Mononuclear cell (primary cell): ENCODE data around the gene GSK3A. TPM values are rescaled to one million over a fixed set of nuclear protein-coding genes. Genes with fewer than 3 reads are reported as not detected.
"Not testable (repeated sequence)": the region's sequence is repeated elsewhere in the genome, so short reads cannot be mapped to it uniquely, and the experiment has no call there.

Source experiments
- H3K27me3 ChIP-seq: 2 replicates; pipeline ENCODE4 v1.6.0; 2011; ENCODE audit warnings: low read length, control low read depth; ENCODE audit not compliant: insufficient read depth
- H3K4me1 ChIP-seq: 2 replicates; pipeline ENCODE4 v1.5.1; 2011; ENCODE audit warnings: mild to moderate bottlenecking, low read length, control low read depth; ENCODE audit not compliant: insufficient read depth
- H3K4me3 ChIP-seq: 2 replicates; pipeline ENCODE4 v1.5.1; 2011; ENCODE audit warnings: mild to moderate bottlenecking, low read length, moderate library complexity
- H3K9me3 ChIP-seq: 2 replicates; pipeline ENCODE4 v1.5.1; 2011; ENCODE audit warnings: low read depth, mild to moderate bottlenecking, control low read depth, low read length
- total RNA-seq: library from RNA; depleted of rRNA; stranded (reverse); fragments of >200 nt; gene quantifications from one replicate; pipeline ENCODE4 v1.2.3, GENCODE V29; 2012

GSK3A gene
- total RNA-seq, 1 donor = 13.1 TPM

DNA sequence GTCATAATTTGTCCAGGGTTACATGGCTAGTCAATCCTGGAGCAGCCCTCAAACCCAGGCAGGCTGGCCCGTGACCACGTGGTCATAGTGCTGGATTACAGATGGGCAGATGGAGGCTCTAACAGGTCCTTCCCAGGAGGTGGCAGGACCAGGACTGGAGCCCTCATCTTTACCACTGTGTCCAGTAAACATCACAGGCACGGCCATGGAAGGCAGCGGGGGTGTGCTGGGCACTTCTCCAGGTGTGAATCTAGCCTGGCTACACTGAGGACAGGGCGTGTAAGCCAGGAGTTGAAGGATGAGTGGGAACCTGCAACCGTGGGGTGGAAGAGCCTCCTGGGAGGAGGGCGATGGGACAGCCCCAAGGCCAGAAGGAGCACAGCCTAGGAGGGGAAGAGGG is 32.7 kb upstream of the GSK3A start:
- Histone ChIP-seq H3K27me3 (no peaks in the 10 kb centered on the region), H3K9me3 (no peaks in the 10 kb centered on the region), H3K4me1 (peaks cover 54% of the 10 kb centered on the region), H3K4me3 (no peak overlapping the region)

DNA sequence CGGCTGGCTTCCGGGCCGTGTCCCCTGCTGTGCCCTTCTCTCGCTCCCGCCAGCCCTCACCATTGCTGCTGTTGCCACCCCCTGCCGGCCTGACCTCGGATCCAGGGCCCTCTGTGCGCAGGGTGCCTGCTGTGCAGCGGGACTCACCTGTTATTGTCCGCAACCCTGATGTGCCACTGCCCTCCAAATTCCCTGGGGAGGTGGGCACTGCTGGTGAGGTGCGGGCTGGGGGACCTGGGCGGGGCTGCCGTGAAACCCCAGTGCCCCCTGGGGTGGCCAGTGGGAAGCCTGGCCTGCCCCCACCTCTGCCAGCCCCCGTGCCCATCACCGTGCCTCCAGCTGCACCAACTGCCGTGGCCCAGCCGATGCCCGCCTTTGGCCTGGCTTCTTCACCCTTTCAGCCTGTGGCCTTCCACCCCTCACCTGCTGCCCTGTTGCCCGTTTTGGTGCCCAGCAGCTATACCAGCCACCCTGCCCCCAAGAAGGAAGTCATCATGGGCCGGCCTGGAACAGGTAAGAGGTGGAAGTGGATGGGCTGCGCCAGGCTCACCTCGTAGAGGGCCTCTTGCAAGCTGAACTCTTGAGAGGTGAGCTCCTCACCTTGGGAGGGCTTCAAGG is 31.8 kb upstream of the GSK3A start:
- Histone ChIP-seq H3K27me3 (no peaks in the 10 kb centered on the region), H3K4me1 (peaks cover 53% of the 10 kb centered on the region), H3K9me3 (no peaks in the 10 kb centered on the region), H3K4me3 (no peak overlapping the region)

DNA sequence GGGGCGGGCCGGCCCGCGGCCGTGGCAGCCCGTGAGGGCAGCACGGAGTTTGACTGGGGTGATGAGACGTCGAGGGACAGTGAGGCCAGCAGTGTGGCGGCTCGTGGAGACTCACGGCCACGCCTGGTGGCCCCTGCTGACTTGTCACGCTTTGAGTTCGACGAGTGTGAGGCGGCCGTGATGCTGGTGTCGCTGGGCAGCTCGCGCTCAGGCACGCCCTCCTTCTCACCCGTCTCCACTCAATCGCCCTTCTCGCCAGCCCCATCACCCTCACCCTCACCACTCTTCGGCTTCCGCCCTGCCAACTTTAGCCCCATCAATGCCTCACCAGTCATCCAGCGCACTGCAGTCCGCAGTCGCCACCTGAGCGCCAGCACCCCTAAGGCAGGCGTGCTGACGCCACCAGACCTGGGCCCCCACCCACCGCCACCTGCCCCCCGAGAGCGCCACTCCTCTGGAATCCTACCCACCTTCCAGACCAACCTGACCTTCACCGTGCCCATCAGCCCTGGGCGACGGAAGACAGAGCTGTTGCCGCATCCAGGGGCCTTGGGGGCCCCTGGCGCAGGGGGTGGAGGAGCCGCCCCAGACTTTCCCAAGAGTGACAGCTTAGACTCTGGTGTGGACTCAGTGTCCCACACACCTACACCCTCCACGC is 31.1 kb upstream of the GSK3A start:
- Histone ChIP-seq H3K4me3 (no peak overlapping the region), H3K9me3 (no peaks in the 10 kb centered on the region), H3K27me3 (no peaks in the 10 kb centered on the region), H3K4me1 (peaks cover 47% of the 10 kb centered on the region)

DNA sequence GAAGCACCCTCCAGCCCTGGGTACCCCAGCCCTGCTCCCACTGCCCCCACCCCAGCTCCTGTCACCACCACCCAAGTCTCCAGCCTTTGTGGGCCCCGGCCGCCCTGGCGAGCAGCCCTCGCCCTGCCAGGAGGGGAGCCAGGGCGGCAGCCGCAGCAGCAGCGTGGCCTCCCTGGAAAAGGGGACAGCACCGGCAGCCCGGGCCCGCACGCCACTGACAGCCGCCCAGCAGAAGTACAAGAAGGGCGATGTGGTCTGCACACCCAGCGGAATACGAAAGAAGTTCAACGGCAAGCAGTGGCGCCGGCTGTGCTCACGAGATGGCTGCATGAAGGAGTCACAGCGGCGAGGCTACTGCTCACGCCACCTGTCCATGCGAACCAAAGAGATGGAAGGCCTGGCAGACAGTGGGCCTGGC is 30.6 kb upstream of the GSK3A start:
- Histone ChIP-seq H3K4me1 (peaks cover 43% of the 10 kb centered on the region), H3K4me3 (no peak overlapping the region), H3K9me3 (no peaks in the 10 kb centered on the region), H3K27me3 (no peaks in the 10 kb centered on the region)

DNA sequence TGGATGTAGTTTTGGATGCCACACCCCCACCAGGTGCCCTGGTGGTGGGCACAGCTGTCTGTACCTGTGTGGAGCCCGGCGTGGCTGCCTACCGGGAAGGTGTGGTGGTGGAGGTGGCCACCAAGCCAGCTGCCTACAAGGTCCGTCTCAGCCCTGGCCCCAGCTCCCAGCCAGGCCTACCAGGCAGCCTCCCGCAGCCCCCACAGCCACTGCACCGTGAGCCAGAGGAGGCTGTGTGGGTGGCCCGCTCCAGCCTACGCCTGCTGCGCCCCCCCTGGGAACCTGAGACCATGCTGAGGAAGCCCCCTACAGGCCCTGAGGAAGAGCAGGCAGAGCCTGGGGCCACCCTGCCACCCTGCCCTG is 30.1 kb upstream of the GSK3A start:
- no peaks in the 10 kb centered on the region for H3K27me3 ChIP-seq
- H3K4me3 ChIP-seq = no peak overlapping the region
- H3K4me1 ChIP-seq = peaks cover 47% of the 10 kb centered on the region
- no peaks in the 10 kb centered on the region for H3K9me3 ChIP-seq

DNA sequence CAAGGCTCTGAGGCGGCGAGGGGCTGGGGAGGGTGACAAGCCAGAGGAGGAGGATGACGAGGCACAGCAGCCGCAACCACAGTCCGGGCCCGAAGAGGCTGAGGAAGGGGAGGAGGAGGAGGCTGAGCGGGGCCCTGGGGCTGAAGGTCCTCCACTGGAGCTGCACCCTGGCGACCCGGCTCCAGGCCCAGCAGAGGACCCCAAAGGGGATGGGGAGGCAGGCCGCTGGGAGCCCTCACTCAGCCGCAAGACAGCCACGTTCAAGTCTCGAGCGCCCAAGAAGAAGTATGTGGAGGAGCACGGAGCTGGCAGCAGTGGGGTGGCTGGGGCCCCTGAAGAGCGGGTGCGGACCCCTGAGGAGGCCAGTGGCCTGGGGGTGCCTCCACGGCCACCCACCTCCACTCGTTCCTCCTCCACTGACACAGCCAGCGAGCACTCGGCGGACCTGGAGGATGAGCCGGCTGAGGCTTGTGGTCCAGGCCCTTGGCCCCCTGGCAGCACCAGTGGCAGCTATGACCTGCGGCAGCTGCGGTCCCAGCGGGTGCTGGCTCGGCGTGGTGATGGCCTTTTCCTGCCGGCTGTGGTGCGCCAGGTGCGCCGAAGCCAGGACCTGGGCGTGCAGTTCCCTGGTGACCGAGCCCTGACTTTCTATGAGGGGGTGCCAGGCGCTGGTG is 29.6 kb upstream of the GSK3A start:
- peaks cover 51% of the 10 kb centered on the region for H3K4me1 ChIP-seq
- no peak overlapping the region for H3K4me3 ChIP-seq
- H3K9me3 ChIP-seq = no peaks in the 10 kb centered on the region
- H3K27me3 ChIP-seq = no peaks in the 10 kb centered on the region

DNA sequence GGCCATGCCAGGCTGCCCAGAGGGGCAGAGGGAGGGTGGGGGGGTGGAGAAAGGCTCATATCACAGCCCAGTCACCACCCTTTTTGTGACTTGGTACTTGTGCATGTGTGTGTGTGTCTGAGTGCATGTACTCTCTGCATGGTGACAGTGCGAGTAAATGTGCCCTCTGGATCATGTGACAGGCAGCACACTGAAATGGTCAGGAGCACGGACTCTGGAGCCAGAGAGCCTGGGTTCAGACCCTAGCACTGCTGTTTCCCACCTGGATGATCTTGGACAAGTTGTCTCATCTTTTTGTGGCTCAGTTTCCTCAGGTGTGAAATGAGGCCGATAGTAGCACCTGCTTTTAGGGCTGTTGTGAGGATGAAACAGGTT is 28.6 kb upstream of the GSK3A start:
- peaks cover 43% of the 10 kb centered on the region for H3K4me1 ChIP-seq
- H3K4me3 ChIP-seq = no peak overlapping the region
- H3K27me3 ChIP-seq = no peaks in the 10 kb centered on the region
- no peaks in the 10 kb centered on the region for H3K9me3 ChIP-seq

DNA sequence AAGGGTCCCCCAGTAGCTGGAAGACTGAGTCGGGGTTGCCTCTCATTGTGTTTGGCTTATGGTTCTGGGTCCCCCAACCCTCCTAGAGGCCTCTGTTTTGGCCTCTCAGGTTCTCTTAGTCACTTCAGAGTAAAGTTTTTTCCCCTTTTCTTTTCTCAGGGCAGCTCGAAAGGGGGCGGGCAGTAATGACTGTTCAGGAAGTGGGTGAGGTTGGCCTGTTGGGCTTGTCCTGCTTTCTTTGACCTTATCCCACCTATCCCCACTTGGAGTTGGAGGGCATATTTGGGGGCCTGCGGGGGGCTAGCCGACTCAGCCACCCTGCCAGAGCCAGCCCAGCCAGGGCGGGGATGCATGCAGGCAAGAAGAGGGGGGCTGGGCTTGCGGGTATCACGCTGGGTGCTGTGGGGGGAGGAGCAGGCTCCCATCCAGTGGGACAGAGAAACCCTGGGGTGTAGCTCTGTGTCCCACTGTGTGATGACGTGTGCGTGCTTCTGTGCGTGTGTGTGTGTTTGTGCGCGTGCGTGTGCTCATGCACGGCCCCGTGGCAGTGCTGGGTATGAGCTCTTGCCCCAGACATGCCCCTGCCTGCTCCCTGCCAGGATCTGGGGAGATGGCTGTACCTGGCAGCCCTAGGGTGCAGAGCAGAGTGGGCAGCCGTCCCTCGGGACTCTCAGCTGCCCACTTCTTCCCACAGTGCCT is 28.1 kb upstream of the GSK3A start:
- Histone ChIP-seq H3K9me3 (no peaks in the 10 kb centered on the region), H3K4me3 (peak overlapping the region; percentile 49), H3K27me3 (no peaks in the 10 kb centered on the region), H3K4me1 (peaks cover 37% of the 10 kb centered on the region)

DNA sequence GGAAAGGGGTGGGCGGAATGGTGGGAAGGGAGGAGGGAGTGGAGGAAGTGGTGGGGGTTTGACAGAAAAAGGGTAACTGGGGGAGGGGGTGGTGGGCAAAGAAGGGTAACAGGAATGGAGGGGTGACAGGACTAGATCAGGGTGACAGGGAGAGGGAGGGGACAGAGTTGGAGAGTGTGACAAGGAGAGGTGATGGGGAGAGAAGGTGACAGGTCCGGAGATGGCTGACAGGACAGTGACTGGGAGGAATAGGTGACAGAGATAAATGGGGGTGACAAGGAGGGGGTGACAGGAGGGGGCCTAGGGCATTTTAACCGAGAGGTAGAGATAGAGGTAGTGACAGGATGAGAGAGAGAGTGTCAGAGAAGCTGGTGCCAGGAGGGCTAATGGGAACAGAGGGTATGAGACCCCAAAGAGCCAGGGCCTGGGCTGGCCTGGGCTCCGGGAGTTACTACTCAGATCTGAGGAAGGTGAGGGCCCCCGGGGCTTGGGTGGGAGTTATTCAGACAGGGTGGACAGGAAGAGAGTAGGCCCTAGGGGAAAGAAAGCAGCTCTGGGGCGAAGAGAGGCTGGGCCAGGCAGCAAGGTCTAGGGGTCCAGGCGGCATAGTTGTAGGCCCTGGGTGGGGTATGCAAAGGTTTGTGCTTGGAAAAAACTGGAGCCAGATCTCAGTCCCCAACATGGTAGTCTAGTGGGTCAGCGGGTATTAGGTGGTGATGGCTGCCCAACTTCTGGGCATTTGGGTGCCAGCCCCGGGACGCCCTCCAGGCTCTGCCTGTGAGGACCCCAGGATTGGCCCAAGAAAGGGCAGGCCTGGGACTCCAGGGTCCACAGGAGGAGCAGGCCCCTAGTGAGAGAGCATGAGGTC is 27.3 kb upstream of the GSK3A start:
- Histone ChIP-seq H3K4me3 (peak overlapping the region; percentile 49), H3K27me3 (no peaks in the 10 kb centered on the region), H3K4me1 (peaks cover 34% of the 10 kb centered on the region), H3K9me3 (no peaks in the 10 kb centered on the region)

DNA sequence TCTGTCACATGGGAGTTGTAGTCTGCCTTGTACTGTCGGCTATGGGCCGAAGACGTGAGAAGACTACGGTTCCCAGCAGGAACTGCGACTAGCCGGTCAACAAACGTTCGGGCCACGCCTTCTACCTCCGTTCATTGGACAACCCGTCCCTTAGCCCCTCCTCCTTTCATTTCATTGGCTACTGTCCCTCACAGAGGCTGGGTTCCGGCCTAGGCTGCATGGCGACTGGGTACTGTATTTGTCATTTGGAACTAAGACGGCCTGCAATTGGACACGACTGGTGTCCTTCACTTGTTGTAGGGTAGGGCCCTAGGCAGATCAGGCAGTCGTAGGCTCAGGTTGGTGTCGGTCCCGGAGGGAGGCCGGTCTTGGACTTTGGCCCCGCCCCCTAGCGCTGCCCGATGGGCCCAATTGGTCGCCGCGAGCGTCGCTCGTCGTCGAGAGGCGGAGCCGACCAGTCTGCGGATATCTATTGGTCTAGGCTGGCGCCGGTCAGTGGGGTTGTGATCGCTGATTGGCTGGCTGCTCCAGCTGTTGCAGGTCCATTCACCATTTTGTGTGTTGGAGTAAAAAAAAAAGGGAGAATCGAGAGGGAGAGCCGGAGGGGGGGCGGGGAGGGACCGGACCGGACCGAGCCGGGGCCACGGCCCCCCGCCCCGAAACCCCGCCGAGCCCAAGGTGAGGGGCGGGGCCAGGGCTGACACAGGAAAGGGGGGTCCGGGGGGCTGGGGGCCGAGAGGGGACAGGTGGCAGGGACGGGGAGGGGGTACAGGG is 26.5 kb upstream of the GSK3A start, which contains the start of gene CIC:
CIC (plus strand) TSS at position 549 of the 774 bp plus-strand sequence. CDS start 2,532 bp downstream, outside the sequence.
- Histone ChIP-seq H3K4me3 (peak within 1 kb of the TSS; percentile 63), H3K27me3 (no peaks in the 10 kb centered on the region), H3K4me1 (peaks cover 34% of the 10 kb centered on the region), H3K9me3 (no peaks in the 10 kb centered on the region)

DNA sequence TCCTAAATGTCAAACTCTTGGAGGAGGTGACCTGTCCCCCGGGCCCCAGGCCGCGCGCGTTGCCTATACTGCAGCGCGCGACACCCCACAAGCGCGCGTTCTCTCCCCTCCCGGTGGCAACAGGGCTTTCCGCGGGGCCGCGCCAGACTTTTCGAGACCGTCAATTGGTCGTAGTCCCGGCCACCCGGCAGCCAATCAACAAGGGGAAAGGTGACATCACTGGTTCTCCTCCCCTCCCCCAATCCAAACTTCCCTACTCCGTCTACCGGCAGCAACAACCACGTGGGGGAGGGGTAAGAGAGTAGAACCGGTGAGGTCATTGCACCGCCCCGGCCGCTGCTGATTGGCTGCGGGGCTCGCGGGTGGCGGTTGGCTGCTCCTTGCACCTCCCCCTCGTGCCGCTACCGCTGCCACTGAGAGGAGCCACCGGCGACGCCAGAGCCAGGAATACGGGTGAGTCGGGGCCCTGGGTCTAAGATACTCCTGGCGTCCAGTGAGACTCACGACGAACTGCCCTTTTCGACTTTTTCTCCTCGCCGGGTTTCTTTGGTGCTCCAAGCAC is 25.8 kb upstream of the GSK3A start:
- H3K4me3 ChIP-seq = peak overlapping the region; percentile 63
- H3K27me3 ChIP-seq = no peaks in the 10 kb centered on the region

DNA sequence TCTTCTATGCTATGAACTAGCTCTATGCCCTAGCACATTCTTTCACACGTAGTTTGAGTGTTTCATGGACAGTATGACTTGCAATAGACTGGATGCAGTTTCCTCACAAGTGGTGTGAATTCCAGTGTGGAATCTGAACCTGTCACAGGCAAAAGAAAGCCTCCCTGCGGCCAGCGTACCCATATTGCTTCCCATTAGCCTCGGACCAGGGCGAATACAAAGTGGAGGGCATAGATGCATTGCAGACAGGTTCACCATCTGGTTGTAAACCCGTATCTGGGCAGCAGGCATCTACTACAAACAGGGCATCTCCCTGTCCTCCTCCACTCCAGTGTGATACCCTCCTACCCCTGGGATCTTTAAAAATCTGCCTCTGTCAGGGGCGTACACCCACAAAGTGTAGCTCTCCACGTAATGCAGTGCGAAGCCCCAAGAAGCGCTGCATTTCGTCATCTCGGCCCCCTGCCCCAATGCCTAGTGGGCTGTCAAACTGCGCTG is 25.3 kb upstream of the GSK3A start:
- Histone ChIP-seq H3K4me3 (peak overlapping the region; percentile 63), H3K4me1 (peaks cover 34% of the 10 kb centered on the region), H3K27me3 (no peaks in the 10 kb centered on the region), H3K9me3 (no peaks in the 10 kb centered on the region)

More for the DNA sequence above, 25.8 kb upstream of the GSK3A start:
- Histone ChIP-seq H3K4me1 (peaks cover 34% of the 10 kb centered on the region), H3K9me3 (no peaks in the 10 kb centered on the region)

DNA sequence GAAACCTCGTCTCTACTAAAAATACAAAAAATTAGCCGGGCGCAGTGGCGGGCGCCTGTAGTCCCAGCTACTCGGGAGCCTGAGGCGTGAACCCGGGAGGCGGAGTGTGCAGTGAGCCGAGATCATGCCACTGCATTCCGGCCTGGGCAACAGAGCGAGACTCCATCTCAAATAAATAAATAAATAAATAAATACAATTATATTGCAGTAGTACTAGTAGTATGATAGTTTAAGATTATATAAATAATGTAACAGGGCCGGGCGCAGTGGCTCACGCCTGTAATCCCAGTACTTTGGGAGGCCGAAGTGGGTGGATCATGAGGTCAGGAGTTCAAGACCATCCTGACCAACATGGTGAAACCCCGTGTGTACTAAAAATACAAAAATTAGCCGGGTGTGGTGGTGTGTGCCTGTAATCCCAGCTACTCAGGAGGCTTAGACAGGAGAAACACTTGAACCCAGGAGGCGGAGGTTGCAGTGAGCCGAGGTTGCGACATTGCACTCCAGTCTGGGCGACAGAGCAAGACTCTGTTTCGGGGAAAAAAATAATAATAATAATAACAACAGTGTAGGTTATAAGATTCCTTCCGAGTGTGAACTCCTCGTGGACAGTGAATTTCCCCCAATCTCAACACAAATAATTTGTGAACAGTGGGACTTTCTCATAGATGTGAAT is 24.7 kb upstream of the GSK3A start:
- not testable (repeated sequence) for H3K27me3 ChIP-seq, H3K4me3 ChIP-seq, H3K9me3 ChIP-seq
- peaks cover 34% of the 10 kb centered on the region for H3K4me1 ChIP-seq
